ENCODE data around the gene SNRNP27. TPM values are rescaled to one million over a fixed set of nuclear protein-coding genes. Genes with fewer than 3 reads are reported as not detected.
A peak's percentile ranks its signal among the peaks of the same experiment; 100 is the strongest.

SNRNP27 gene
- total RNA-seq, 2 experiments from 2014 or later: 58.1 to 62.8 TPM

GRCh38 chr2:69923116-69923515 lies 29.4 kb downstream of the SNRNP27 start:
- ChIA-PET POLR2A (no interaction called here), CTCF (interaction anchor here (0.5 to 1.8 kb wide), 8 partner anchors 8 to 496 kb away, joined by 3 to 4 read pairs (median 4); partner anchors contain the start of gene MXD1)
- Mint-ChIP-seq H3K27me3 (no peaks in the 10 kb centered on the region), H3K9me3 (no peaks in the 10 kb centered on the region), H3K27ac (peak overlapping the region; percentile 10), H3K4me1 (peaks cover 12% of the 10 kb centered on the region), H3K36me3 (ENCODE audit: low read depth) (peaks cover 50% of the 10 kb centered on the region), H3K4me3 (no peak overlapping the region)
- DNase-seq: no peak

- CTCF ChIA-PET: interaction anchor here (0.6 kb wide), 1 partner anchor 96 kb away, joined by 4 read pairs; no protein-coding TSS in a partner anchor
- Mint-ChIP-seq H3K36me3 (ENCODE audit: low read depth) (peaks cover 48% of the 10 kb centered on the region), H3K4me3 (no peak overlapping the region), H3K27ac (no peak overlapping the region), H3K27me3 (no peaks in the 10 kb centered on the region), H3K9me3 (no peaks in the 10 kb centered on the region), H3K4me1 (peaks cover 17% of the 10 kb centered on the region)
- POLR2A ChIA-PET: no interaction called here
- DNase-seq: no peak
Measured at GRCh38 chr2:69926849-69927515, 33.2 kb downstream of the SNRNP27 start.

- ChIA-PET CTCF (interaction anchor here (0.8 to 2.0 kb wide), 3 partner anchors 8 to 123 kb away, joined by 3 to 10 read pairs (median 4); partner anchors contain the start of gene MXD1), POLR2A (interaction anchor here (0.6 kb wide), 1 partner anchor 1314 kb away, joined by 6 read pairs; no protein-coding TSS in a partner anchor)
- peaks cover 26% of the 10 kb centered on the region for H3K4me1 Mint-ChIP-seq
- no peak overlapping the region for H3K27ac Mint-ChIP-seq
- no peak overlapping the region for H3K4me3 Mint-ChIP-seq
- no peaks in the 10 kb centered on the region for H3K27me3 Mint-ChIP-seq
- no peak for DNase-seq
- H3K36me3 Mint-ChIP-seq (ENCODE audit: low read depth): peaks cover 55% of the 10 kb centered on the region
- no peaks in the 10 kb centered on the region for H3K9me3 Mint-ChIP-seq
Measured at GRCh38 chr2:69931832-69932595, 38.3 kb downstream of the SNRNP27 start.

- Mint-ChIP-seq H3K9me3 (no peaks in the 10 kb centered on the region), H3K36me3 (ENCODE audit: low read depth) (peaks cover 56% of the 10 kb centered on the region), H3K27me3 (no peaks in the 10 kb centered on the region), H3K4me3 (no peak overlapping the region), H3K4me1 (peaks cover 26% of the 10 kb centered on the region), H3K27ac (no peak overlapping the region)
- POLR2A ChIA-PET: interaction anchor here (0.7 kb wide), 1 partner anchor 196 kb away, joined by 3 read pairs; no protein-coding TSS in a partner anchor
- DNase-seq: no peak
- CTCF ChIA-PET: interaction anchor here (1.1 to 2.0 kb wide), 2 partner anchors 9 to 19 kb away, joined by 4 to 10 read pairs; partner anchors contain the start of gene MXD1
Measured at GRCh38 chr2:69932596-69932922, 38.8 kb downstream of the SNRNP27 start.

- no peak overlapping the region for H3K27ac Mint-ChIP-seq
- H3K9me3 Mint-ChIP-seq: no peaks in the 10 kb centered on the region
- H3K27me3 Mint-ChIP-seq: no peaks in the 10 kb centered on the region
- no peak overlapping the region for H3K4me3 Mint-ChIP-seq
- ChIA-PET CTCF (interaction anchor here (0.6 to 2.0 kb wide), 4 partner anchors 10 to 288 kb away, joined by 3 to 10 read pairs (median 4); partner anchors contain the start of gene MXD1), POLR2A (interaction anchor here (0.7 kb wide), 1 partner anchor 195 kb away, joined by 3 read pairs; no protein-coding TSS in a partner anchor)
- no peak for DNase-seq
- H3K36me3 Mint-ChIP-seq (ENCODE audit: low read depth): peaks cover 58% of the 10 kb centered on the region
- H3K4me1 Mint-ChIP-seq: peaks cover 26% of the 10 kb centered on the region
Measured at GRCh38 chr2:69933254-69933828, 39.6 kb downstream of the SNRNP27 start.

GRCh38 chr2:69933839-69934613 lies 40.3 kb downstream of the SNRNP27 start:
- CTCF ChIA-PET: interaction anchor here (0.6 to 1.5 kb wide), 3 partner anchors 11 to 288 kb away, joined by 3 to 4 read pairs (median 3); no protein-coding TSS in a partner anchor
- H3K27me3 Mint-ChIP-seq: no peaks in the 10 kb centered on the region
- no peak for DNase-seq
- peaks cover 26% of the 10 kb centered on the region for H3K4me1 Mint-ChIP-seq
- no peaks in the 10 kb centered on the region for H3K9me3 Mint-ChIP-seq
- POLR2A ChIA-PET: no interaction called here
- H3K27ac Mint-ChIP-seq: no peak overlapping the region
- H3K36me3 Mint-ChIP-seq (ENCODE audit: low read depth): peaks cover 64% of the 10 kb centered on the region
- H3K4me3 Mint-ChIP-seq: no peak overlapping the region

GRCh38 chr2:69934614-69934908 lies 40.8 kb downstream of the SNRNP27 start:
- no peaks in the 10 kb centered on the region for H3K9me3 Mint-ChIP-seq
- peaks cover 65% of the 10 kb centered on the region for H3K36me3 Mint-ChIP-seq (ENCODE audit: low read depth)
- no peak for DNase-seq
- no peak overlapping the region for H3K27ac Mint-ChIP-seq
- H3K4me3 Mint-ChIP-seq: no peak overlapping the region
- H3K4me1 Mint-ChIP-seq: peaks cover 25% of the 10 kb centered on the region
- no peaks in the 10 kb centered on the region for H3K27me3 Mint-ChIP-seq
- CTCF ChIA-PET: interaction anchor here (1.0 to 1.5 kb wide), 4 partner anchors 11 to 143 kb away, joined by 3 to 4 read pairs (median 4); no protein-coding TSS in a partner anchor
- POLR2A ChIA-PET: no interaction called here

- H3K4me3 Mint-ChIP-seq: no peak overlapping the region
- CTCF ChIA-PET: interaction anchor here (0.6 to 1.5 kb wide), 4 partner anchors 21 to 176 kb away, joined by 3 to 4 read pairs (median 4); no protein-coding TSS in a partner anchor
- H3K9me3 Mint-ChIP-seq: no peaks in the 10 kb centered on the region
- DNase-seq: no peak
- no peaks in the 10 kb centered on the region for H3K27me3 Mint-ChIP-seq
- H3K4me1 Mint-ChIP-seq: peaks cover 25% of the 10 kb centered on the region
- POLR2A ChIA-PET: no interaction called here
- H3K27ac Mint-ChIP-seq: no peak overlapping the region
- H3K36me3 Mint-ChIP-seq (ENCODE audit: low read depth): peaks cover 65% of the 10 kb centered on the region
Measured at GRCh38 chr2:69935011-69935410, 41.3 kb downstream of the SNRNP27 start.

GRCh38 chr2:69936906-69937305 lies 43.1 kb downstream of the SNRNP27 start:
- H3K36me3 Mint-ChIP-seq (ENCODE audit: low read depth): peaks cover 76% of the 10 kb centered on the region
- POLR2A ChIA-PET: no interaction called here

GRCh38 chr2:69937968-69938367 lies 44.2 kb downstream of the SNRNP27 start:
- no peak for DNase-seq
- Mint-ChIP-seq H3K27me3 (no peaks in the 10 kb centered on the region), H3K36me3 (ENCODE audit: low read depth) (peaks cover 79% of the 10 kb centered on the region), H3K4me1 (peaks cover 14% of the 10 kb centered on the region), H3K27ac (no peak overlapping the region), H3K4me3 (no peak overlapping the region), H3K9me3 (no peaks in the 10 kb centered on the region)
- ChIA-PET CTCF (interaction anchor here (0.7 to 1.1 kb wide), 3 partner anchors 14 to 213 kb away, joined by 3 to 4 read pairs (median 3); no protein-coding TSS in a partner anchor), POLR2A (no interaction called here)

More at GRCh38 chr2:69936906-69937305, 43.1 kb downstream of the SNRNP27 start:
- H3K4me3 Mint-ChIP-seq: no peak overlapping the region
- H3K9me3 Mint-ChIP-seq: no peaks in the 10 kb centered on the region
- CTCF ChIA-PET: interaction anchor here (1.3 to 1.4 kb wide), 2 partner anchors 9 to 14 kb away, joined by 3 read pairs; no protein-coding TSS in a partner anchor
- H3K27ac Mint-ChIP-seq: no peak overlapping the region
- H3K27me3 Mint-ChIP-seq: no peaks in the 10 kb centered on the region
- H3K4me1 Mint-ChIP-seq: peaks cover 19% of the 10 kb centered on the region
- DNase-seq: no peak

GRCh38 chr2:69939722-69940121 lies 46.0 kb downstream of the SNRNP27 start:
- DNase-seq: no peak
- Mint-ChIP-seq H3K27me3 (no peaks in the 10 kb centered on the region), H3K9me3 (no peaks in the 10 kb centered on the region), H3K4me1 (peaks cover 15% of the 10 kb centered on the region), H3K36me3 (ENCODE audit: low read depth) (peaks cover 80% of the 10 kb centered on the region), H3K4me3 (no peak overlapping the region), H3K27ac (no peak overlapping the region)
- ChIA-PET POLR2A (no interaction called here), CTCF (interaction anchor here (0.9 kb wide), 1 partner anchor 129 kb away, joined by 3 read pairs; no protein-coding TSS in a partner anchor)

- no peaks in the 10 kb centered on the region for H3K27me3 Mint-ChIP-seq
- no peaks in the 10 kb centered on the region for H3K9me3 Mint-ChIP-seq
- H3K36me3 Mint-ChIP-seq (ENCODE audit: low read depth): peaks cover 75% of the 10 kb centered on the region
- H3K27ac Mint-ChIP-seq: no peak overlapping the region
- POLR2A ChIA-PET: no interaction called here
- DNase-seq: no peak
- CTCF ChIA-PET: interaction anchor here (0.6 kb wide), 1 partner anchor 10 kb away, joined by 3 read pairs; no protein-coding TSS in a partner anchor
- no peak overlapping the region for H3K4me3 Mint-ChIP-seq
- peaks cover 23% of the 10 kb centered on the region for H3K4me1 Mint-ChIP-seq
Measured at GRCh38 chr2:69940691-69941090, 46.9 kb downstream of the SNRNP27 start.
